ENCODE measurements around the gene IL22RA2. TPM values are rescaled to one million over a fixed set of nuclear protein-coding genes. Genes with fewer than 3 reads are reported as not detected.
"Not testable (repeated sequence)": the region's sequence is repeated elsewhere in the genome, so short reads cannot be mapped to it uniquely, and the experiment has no call there.

IL22RA2 gene
- total RNA-seq = not detected

GRCh38 chr6:137173501-137173900, at the start of gene IL22RA2:
IL22RA2 (minus strand) TSS chr6:137173644; CDS start chr6:137161749, 11,895 bp downstream.
- ChIA-PET POLR2A (no interaction called here), CTCF (no interaction called here)

GRCh38 chr6:137222381-137222780, 48.9 kb upstream of the IL22RA2 start:
- POLR2A ChIA-PET = no interaction called here
- CTCF ChIA-PET = interaction anchor here (1.0 kb wide), 1 partner anchor 10 kb away, joined by 3 read pairs; no protein-coding TSS in a partner anchor

- CTCF ChIA-PET = interaction anchor here (0.6 kb wide), 1 partner anchor 28 kb away, joined by 3 read pairs; no protein-coding TSS in a partner anchor
- POLR2A ChIA-PET = interaction anchor here (0.6 kb wide), 1 partner anchor 130 kb away, joined by 4 read pairs; no protein-coding TSS in a partner anchor
Measured at GRCh38 chr6:137219664-137220252, 46.3 kb upstream of the IL22RA2 start.

GRCh38 chr6:137218917-137219663, 45.6 kb upstream of the IL22RA2 start, which contains the start of gene IFNGR1:
IFNGR1 (minus strand) TSS chr6:137219385; CDS start chr6:137219327, 58 bp downstream.
- ChIA-PET POLR2A (no interaction called here), CTCF (no interaction called here)

GRCh38 chr6:137218473-137218916, 45.1 kb upstream of the IL22RA2 start:
- ChIA-PET POLR2A (no interaction called here), CTCF (interaction anchor here (1.0 to 1.3 kb wide), 2 partner anchors 142 to 423 kb away, joined by 3 read pairs; no protein-coding TSS in a partner anchor)

GRCh38 chr6:137217801-137218472, 44.5 kb upstream of the IL22RA2 start:
- ChIA-PET POLR2A (interaction anchor here (0.6 kb wide), 1 partner anchor 15 kb away, joined by 3 read pairs; no protein-coding TSS in a partner anchor), CTCF (interaction anchor here (1.0 to 1.3 kb wide), 2 partner anchors 142 to 424 kb away, joined by 3 read pairs; no protein-coding TSS in a partner anchor)

GRCh38 chr6:137216875-137217553, 43.6 kb upstream of the IL22RA2 start:
- CTCF ChIA-PET = interaction anchor here (1.3 kb wide), 1 partner anchor 424 kb away, joined by 3 read pairs; no protein-coding TSS in a partner anchor
- POLR2A ChIA-PET = interaction anchor here (0.6 kb wide), 1 partner anchor 16 kb away, joined by 3 read pairs; no protein-coding TSS in a partner anchor

GRCh38 chr6:137216106-137216505, 42.7 kb upstream of the IL22RA2 start:
- ChIA-PET CTCF (no interaction called here), POLR2A (no interaction called here)

GRCh38 chr6:137215630-137216029, 42.2 kb upstream of the IL22RA2 start:
- POLR2A ChIA-PET, CTCF ChIA-PET: not testable (repeated sequence)

- POLR2A ChIA-PET = no interaction called here
Measured at GRCh38 chr6:137214931-137215330, 41.5 kb upstream of the IL22RA2 start.

GRCh38 chr6:137213813-137214212, 40.4 kb upstream of the IL22RA2 start:
- CTCF ChIA-PET = interaction anchor here (0.5 kb wide), 1 partner anchor 20 kb away, joined by 3 read pairs; no protein-coding TSS in a partner anchor
- POLR2A ChIA-PET = no interaction called here

More at GRCh38 chr6:137214931-137215330, 41.5 kb upstream of the IL22RA2 start:
- CTCF ChIA-PET = no interaction called here

GRCh38 chr6:137213331-137213740, 39.9 kb upstream of the IL22RA2 start:
- ChIA-PET CTCF (interaction anchor here (0.5 kb wide), 1 partner anchor 19 kb away, joined by 3 read pairs; no protein-coding TSS in a partner anchor), POLR2A (no interaction called here)

GRCh38 chr6:137211910-137212309, 38.5 kb upstream of the IL22RA2 start:
- POLR2A ChIA-PET = no interaction called here
- CTCF ChIA-PET = no interaction called here

- CTCF ChIA-PET = no interaction called here
- POLR2A ChIA-PET = no interaction called here
Measured at GRCh38 chr6:137210903-137211302, 37.5 kb upstream of the IL22RA2 start.

- ChIA-PET POLR2A (no interaction called here), CTCF (no interaction called here)
Measured at GRCh38 chr6:137208279-137208678, 34.8 kb upstream of the IL22RA2 start.

GRCh38 chr6:137207457-137207856, 34.0 kb upstream of the IL22RA2 start:
- CTCF ChIA-PET, POLR2A ChIA-PET: not testable (repeated sequence)

GRCh38 chr6:137206577-137206976, 33.1 kb upstream of the IL22RA2 start:
- POLR2A ChIA-PET = interaction anchor here (0.6 kb wide), 1 partner anchor 37 kb away, joined by 3 read pairs; no protein-coding TSS in a partner anchor
- CTCF ChIA-PET = no interaction called here

- CTCF ChIA-PET = no interaction called here
- POLR2A ChIA-PET = no interaction called here
Measured at GRCh38 chr6:137203256-137203655, 29.8 kb upstream of the IL22RA2 start.

GRCh38 chr6:137202078-137202477, 28.6 kb upstream of the IL22RA2 start:
- POLR2A ChIA-PET = no interaction called here
- CTCF ChIA-PET = no interaction called here

- POLR2A ChIA-PET = no interaction called here
Measured at GRCh38 chr6:137201006-137201405, 27.6 kb upstream of the IL22RA2 start.

More at GRCh38 chr6:137201006-137201405, 27.6 kb upstream of the IL22RA2 start:
- CTCF ChIA-PET = no interaction called here
